GM12878 (cell line): Measurements from ENCODE around the gene HEPACAM. TPM values are rescaled to one million over a fixed set of nuclear protein-coding genes. Genes with fewer than 3 reads are reported as not detected.

Experiments
- ATAC-seq: fragments of 200-7000 bp; cut with Tn5 transposase; 3 replicates; pipeline ENCODE4 v1.9.1; 2020; ENCODE audit warnings: mild to moderate bottlenecking, moderate library complexity
- BruUV-seq: library from RNA; stranded (reverse); fragments of 400-500 nt; replicated peaks from 2 replicates; lab custom pipeline; 2021; lab: Mats Ljungman, UMichigan
- CTCF ChIA-PET: fragments of 300-600 bp; sonication (Branson Sonifier 250); formaldehyde crosslinking; extraction: SDS; loops from one replicate; lab custom pipeline; 2021; ENCODE audit warnings: inconsistent platforms; lab: Yijun Ruan, JAX
- POLR2A ChIA-PET: fragments of 350-600 bp; formaldehyde crosslinking; extraction: SDS; loops from one replicate; lab custom pipeline; 2021; ENCODE audit warnings: inconsistent platforms; lab: Charles Lee
- RAD21 ChIA-PET: fragments of 300-600 bp; sonication (Branson Sonifier 250); formaldehyde crosslinking; loops from one replicate; lab custom pipeline; 2023; ENCODE audit warnings: antibody characterized with exemption; ENCODE audit not compliant: unreplicated experiment; lab: Charles Lee
- SMC1A ChIA-PET: fragments of 300-600 bp; sonication (Branson Sonifier 250); formaldehyde crosslinking; loops from one replicate; lab custom pipeline; 2023; ENCODE audit not compliant: unreplicated experiment, uncharacterized antibody; lab: Charles Lee
- DNase-seq: peaks from one replicate; pipeline ENCODE4 v3.0.0-alpha.2; 2011; ENCODE audit warnings: low read depth, low spot score
- FAIRE-seq: peaks from 3 replicates; lab custom pipeline; 2011; peaks lifted over from hg19 to GRCh38; lab: Jason Lieb, UNC
- H2AFZ ChIP-seq: 2 replicates; pipeline ENCODE4 v1.6.0; 2011; ENCODE audit warnings: low read depth, low read length, control low read depth; ENCODE audit not compliant: control insufficient read depth
- H3K27ac ChIP-seq: 2 replicates; pipeline ENCODE4 v1.5.1; 2011; ENCODE audit warnings: control low read depth; ENCODE audit not compliant: control insufficient read depth, insufficient read depth
- H3K27me3 ChIP-seq, 2 experiments: replicated peaks in 1 of 2; 2 replicates each; pipeline versions ENCODE4 v1.6.0 to v1.6.1; 2011; ENCODE audit warnings: low read length in 1 of 2; ENCODE audit not compliant: control insufficient read depth in 2 of 2, insufficient read depth in 2 of 2
- H3K36me3 ChIP-seq, 2 experiments: 2 replicates each; pipeline ENCODE4 v1.5.1; 2011; ENCODE audit warnings: low read length in 1 of 2; ENCODE audit not compliant: control insufficient read depth in 2 of 2, insufficient read depth in 2 of 2
- H3K4me1 ChIP-seq: 2 replicates; pipeline ENCODE4 v1.6.1; 2011; ENCODE audit warnings: mild to moderate bottlenecking, low read length, moderate library complexity, mixed read lengths; ENCODE audit not compliant: control insufficient read depth, insufficient read depth
- H3K4me2 ChIP-seq: 2 replicates; pipeline ENCODE4 v1.6.0; 2011; ENCODE audit warnings: control low read depth; ENCODE audit not compliant: control insufficient read depth, insufficient read depth
- H3K4me3 ChIP-seq: fragments of 200-600 bp; sonication (generic); 2 replicates; pipeline ENCODE4 v1.5.1; 2016
- H3K79me2 ChIP-seq: 2 replicates; pipeline ENCODE4 v1.6.0; 2011; ENCODE audit warnings: low read length; ENCODE audit not compliant: control insufficient read depth, insufficient read depth
- H3K9ac ChIP-seq: 2 replicates; pipeline ENCODE4 v1.8.0; 2011; ENCODE audit warnings: low read length, control low read depth, mixed read lengths; ENCODE audit not compliant: control insufficient read depth, insufficient read depth
- H3K9me3 ChIP-seq: replicated peaks from 3 replicates; pipeline ENCODE4 v1.5.1; 2011; ENCODE audit warnings: mild to moderate bottlenecking, low read length; ENCODE audit not compliant: control insufficient read depth, insufficient read depth
- H4K20me1 ChIP-seq: 2 replicates; pipeline ENCODE4 v1.6.0; 2011; ENCODE audit not compliant: control insufficient read depth, insufficient read depth
- CBFB ChIP-seq: IDR thresholded peaks from 2 replicates; pipeline ENCODE4 v1.6.1; 2016; ENCODE audit warnings: antibody characterized with exemption, low read depth
- MYB ChIP-seq: fragments of 150-350 bp; IDR thresholded peaks from 2 replicates; pipeline ENCODE4 v1.6.1; 2014; ENCODE audit warnings: mild to moderate bottlenecking, low read depth, low read length, borderline replicate concordance
- POLR2A ChIP-seq: IDR thresholded peaks from 2 replicates; pipeline ENCODE4 v1.6.1; 2011; ENCODE audit warnings: low read depth, mild to moderate bottlenecking, low read length
- RBBP5 ChIP-seq: fragments of 200-600 bp; sonication (generic); conservative IDR thresholded peaks from 2 replicates; pipeline ENCODE4 v1.6.1; 2016
- SUPT20H ChIP-seq: IDR thresholded peaks from 2 replicates; pipeline ENCODE4 v1.6.1; 2011; ENCODE audit warnings: low read depth, mild to moderate bottlenecking, low read length, moderate library complexity, borderline replicate concordance; ENCODE audit not compliant: control insufficient read depth
- TCF12 ChIP-seq: IDR thresholded peaks from 2 replicates; pipeline ENCODE4 v1.6.1; 2011; ENCODE audit warnings: low read depth, mild to moderate bottlenecking, low read length
- YY1 ChIP-seq: IDR thresholded peaks from 2 replicates; pipeline ENCODE4 v1.6.1; 2011; ENCODE audit warnings: low read depth, mild to moderate bottlenecking, low read length
- WGBS: methylation state at CpG from one replicate; pipeline ENCODE4 v1.1.6; 2016; ENCODE audit warnings: low lambda C conversion rate; ENCODE audit not compliant: insufficient replicate concordance, insufficient coverage; ENCODE audit errors: missing lambda C conversion rate; 5-methylcytosine and 5-hydroxymethylcytosine counted together
- in situ Hi-C: fragments of 300-500 bp; cut with MboI; formaldehyde crosslinking; loops from 9 replicates; pipeline ENCODE4 v1.14.3; 2018; ENCODE audit warnings: mixed read lengths
- intact Hi-C: fragments of 100-400 bp; cut with micrococcal nuclease; formaldehyde crosslinking; loops from one replicate; pipeline ENCODE4 v1.14.2; 2022; ENCODE audit not compliant: unreplicated experiment
- polyA plus RNA-seq, 11 experiments: library from polyadenylated mRNA; depleted of rRNA in 4 of 11; unstranded in 6 of 11; stranded (reverse) in 5 of 11; fragments of >200 nt; fragmentation: Nextera tagmentation in 4 of 11; fragmentation: Illumina TruSeq in 1 of 11; extraction: Ambion mirVana in 4 of 11; extraction: Trizol in 1 of 11; gene quantifications; 1 replicate in 1 of 11; 2 replicates in 10 of 11; pipeline versions ENCODE4 v1.2.1 to v1.2.3, GENCODE V29; 2011 to 2016; ENCODE audit warnings: inconsistent platforms in 2 of 11, missing spikeins in 2 of 11, low read depth in 1 of 11
- total RNA-seq, 4 experiments: library from RNA; depleted of rRNA in 3 of 4; stranded (reverse); fragments of >200 nt in 3 of 4; fragmentation: Illumina TruSeq in 1 of 4; extraction: Trizol in 1 of 4; gene quantifications; 2 replicates each; pipeline versions ENCODE4 v1.2.1 to v1.2.3, GENCODE V29; 2013 to 2021
- TF ChIP-seq, protein P1 (sequence below): IDR thresholded peaks from 2 replicates; pipeline ENCODE4 v1.6.1; 2012; ENCODE audit warnings: low read depth, low read length, improper control_type of control experiment
- TF ChIP-seq, protein P2 (sequence below): fragments of 450-650 bp; IDR thresholded peaks from 2 replicates; pipeline ENCODE4 v1.6.1; 2017; ENCODE audit warnings: low read depth, mild to moderate bottlenecking, moderate library complexity
- TF ChIP-seq, protein P3 (sequence below): fragments of 450-650 bp; IDR thresholded peaks from 2 replicates; pipeline ENCODE4 v1.6.1; 2017; ENCODE audit warnings: antibody characterized with exemption, mild to moderate bottlenecking, moderate library complexity
- TF ChIP-seq, protein P4 (sequence below): IDR thresholded peaks from 2 replicates; pipeline ENCODE4 v1.6.1; 2012; ENCODE audit warnings: low read length, inconsistent platforms
- TF ChIP-seq, protein P5 (sequence below): IDR thresholded peaks from 2 replicates; pipeline ENCODE4 v1.6.1; 2012; ENCODE audit warnings: mild to moderate bottlenecking, low read depth, low read length

HEPACAM gene
- total and polyA plus RNA-seq, 10 of the 15 experiments (the other 5 are each of a cell fraction or from before 2014, with no cell fraction given) = 0.03 TPM; not detected in 9

DNA sequence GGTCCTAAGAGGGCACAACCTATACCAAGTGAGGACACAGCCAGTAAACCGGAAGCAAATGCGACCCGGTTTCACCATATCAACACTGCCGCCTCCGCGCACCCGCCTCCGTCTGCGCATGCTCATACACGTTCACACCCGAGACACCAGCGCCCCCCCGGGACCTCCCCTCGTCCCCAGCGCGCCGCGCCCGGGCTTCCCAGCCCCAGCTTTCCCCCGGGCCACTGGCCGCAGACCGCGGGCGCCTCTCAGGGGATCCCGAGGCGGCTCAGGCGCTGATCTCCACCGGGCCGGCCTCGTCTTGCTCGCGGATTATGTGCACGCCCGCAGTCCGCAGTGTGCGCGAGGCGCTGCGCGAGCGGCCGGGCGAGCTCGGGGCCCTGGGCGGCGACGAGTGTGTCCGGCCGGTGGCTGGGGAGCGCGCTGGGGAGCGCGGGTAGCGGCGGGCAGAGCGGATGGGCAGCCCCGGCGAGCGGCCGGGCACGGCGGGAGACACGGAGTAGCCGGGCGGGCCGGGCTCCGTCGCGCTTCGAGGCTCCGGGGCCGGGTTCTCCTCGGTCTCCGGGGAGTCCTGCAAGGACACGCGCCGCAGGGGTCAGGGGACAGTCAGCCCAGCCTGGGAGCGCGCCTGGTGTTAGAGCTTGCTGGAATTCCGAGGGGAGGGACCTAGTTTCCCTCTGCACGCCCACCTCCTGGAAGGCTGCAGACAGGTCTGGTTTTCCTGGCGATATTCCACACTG lies 14.8 kb downstream of the HEPACAM start:
- 32% methylated on average over 59 of the region's 82 CpGs for WGBS
- POLR2A ChIA-PET = no interaction called here
- no peaks in the 10 kb centered on the region for H4K20me1 ChIP-seq
- SMC1A ChIA-PET = interaction anchor here (0.6 kb wide), 1 partner anchor 153 kb away, joined by 3 read pairs; no protein-coding TSS in a partner anchor
- BruUV-seq = no TSS peak
- no peak overlapping the region for H3K9ac ChIP-seq
- H3K4me2 ChIP-seq = no peak overlapping the region
- no peak for FAIRE-seq
- H3K27me3 ChIP-seq = peaks cover 0 to 2% of the 10 kb centered on the region in 2 experiments; a peak in 1 of 4 replicates
- H3K36me3 ChIP-seq = no peaks in the 10 kb centered on the region
- no peaks in the 10 kb centered on the region for H3K79me2 ChIP-seq
- H3K4me1 ChIP-seq = no peaks in the 10 kb centered on the region
- no peak for DNase-seq
- H3K27ac ChIP-seq = no peak overlapping the region
- in situ Hi-C loops (no loop called here), intact Hi-C loops (no loop called here)
- ATAC-seq = no peak
- no peak overlapping the region for H2AFZ ChIP-seq
- no peaks in the 10 kb centered on the region for H3K9me3 ChIP-seq
- no peak overlapping the region for H3K4me3 ChIP-seq
- RAD21 ChIA-PET = no interaction called here
- CTCF ChIA-PET = no interaction called here
- TF ChIP-seq, protein P1, sequence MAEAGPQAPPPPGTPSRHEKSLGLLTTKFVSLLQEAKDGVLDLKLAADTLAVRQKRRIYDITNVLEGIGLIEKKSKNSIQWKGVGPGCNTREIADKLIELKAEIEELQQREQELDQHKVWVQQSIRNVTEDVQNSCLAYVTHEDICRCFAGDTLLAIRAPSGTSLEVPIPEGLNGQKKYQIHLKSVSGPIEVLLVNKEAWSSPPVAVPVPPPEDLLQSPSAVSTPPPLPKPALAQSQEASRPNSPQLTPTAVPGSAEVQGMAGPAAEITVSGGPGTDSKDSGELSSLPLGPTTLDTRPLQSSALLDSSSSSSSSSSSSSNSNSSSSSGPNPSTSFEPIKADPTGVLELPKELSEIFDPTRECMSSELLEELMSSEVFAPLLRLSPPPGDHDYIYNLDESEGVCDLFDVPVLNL = no peak
- no peak for TF ChIP-seq YY1
- TF ChIP-seq, protein P2, sequence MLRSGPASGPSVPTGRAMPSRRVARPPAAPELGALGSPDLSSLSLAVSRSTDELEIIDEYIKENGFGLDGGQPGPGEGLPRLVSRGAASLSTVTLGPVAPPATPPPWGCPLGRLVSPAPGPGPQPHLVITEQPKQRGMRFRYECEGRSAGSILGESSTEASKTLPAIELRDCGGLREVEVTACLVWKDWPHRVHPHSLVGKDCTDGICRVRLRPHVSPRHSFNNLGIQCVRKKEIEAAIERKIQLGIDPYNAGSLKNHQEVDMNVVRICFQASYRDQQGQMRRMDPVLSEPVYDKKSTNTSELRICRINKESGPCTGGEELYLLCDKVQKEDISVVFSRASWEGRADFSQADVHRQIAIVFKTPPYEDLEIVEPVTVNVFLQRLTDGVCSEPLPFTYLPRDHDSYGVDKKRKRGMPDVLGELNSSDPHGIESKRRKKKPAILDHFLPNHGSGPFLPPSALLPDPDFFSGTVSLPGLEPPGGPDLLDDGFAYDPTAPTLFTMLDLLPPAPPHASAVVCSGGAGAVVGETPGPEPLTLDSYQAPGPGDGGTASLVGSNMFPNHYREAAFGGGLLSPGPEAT = no peak
- no peak for TF ChIP-seq POLR2A
- TF ChIP-seq, protein P3, sequence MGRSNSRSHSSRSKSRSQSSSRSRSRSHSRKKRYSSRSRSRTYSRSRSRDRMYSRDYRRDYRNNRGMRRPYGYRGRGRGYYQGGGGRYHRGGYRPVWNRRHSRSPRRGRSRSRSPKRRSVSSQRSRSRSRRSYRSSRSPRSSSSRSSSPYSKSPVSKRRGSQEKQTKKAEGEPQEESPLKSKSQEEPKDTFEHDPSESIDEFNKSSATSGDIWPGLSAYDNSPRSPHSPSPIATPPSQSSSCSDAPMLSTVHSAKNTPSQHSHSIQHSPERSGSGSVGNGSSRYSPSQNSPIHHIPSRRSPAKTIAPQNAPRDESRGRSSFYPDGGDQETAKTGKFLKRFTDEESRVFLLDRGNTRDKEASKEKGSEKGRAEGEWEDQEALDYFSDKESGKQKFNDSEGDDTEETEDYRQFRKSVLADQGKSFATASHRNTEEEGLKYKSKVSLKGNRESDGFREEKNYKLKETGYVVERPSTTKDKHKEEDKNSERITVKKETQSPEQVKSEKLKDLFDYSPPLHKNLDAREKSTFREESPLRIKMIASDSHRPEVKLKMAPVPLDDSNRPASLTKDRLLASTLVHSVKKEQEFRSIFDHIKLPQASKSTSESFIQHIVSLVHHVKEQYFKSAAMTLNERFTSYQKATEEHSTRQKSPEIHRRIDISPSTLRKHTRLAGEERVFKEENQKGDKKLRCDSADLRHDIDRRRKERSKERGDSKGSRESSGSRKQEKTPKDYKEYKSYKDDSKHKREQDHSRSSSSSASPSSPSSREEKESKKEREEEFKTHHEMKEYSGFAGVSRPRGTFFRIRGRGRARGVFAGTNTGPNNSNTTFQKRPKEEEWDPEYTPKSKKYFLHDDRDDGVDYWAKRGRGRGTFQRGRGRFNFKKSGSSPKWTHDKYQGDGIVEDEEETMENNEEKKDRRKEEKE = no peak
- TF ChIP-seq, protein P4, sequence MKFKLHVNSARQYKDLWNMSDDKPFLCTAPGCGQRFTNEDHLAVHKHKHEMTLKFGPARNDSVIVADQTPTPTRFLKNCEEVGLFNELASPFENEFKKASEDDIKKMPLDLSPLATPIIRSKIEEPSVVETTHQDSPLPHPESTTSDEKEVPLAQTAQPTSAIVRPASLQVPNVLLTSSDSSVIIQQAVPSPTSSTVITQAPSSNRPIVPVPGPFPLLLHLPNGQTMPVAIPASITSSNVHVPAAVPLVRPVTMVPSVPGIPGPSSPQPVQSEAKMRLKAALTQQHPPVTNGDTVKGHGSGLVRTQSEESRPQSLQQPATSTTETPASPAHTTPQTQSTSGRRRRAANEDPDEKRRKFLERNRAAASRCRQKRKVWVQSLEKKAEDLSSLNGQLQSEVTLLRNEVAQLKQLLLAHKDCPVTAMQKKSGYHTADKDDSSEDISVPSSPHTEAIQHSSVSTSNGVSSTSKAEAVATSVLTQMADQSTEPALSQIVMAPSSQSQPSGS = no peak
- no peak for TF ChIP-seq MYB
- TF ChIP-seq TCF12 = no peak
- TF ChIP-seq, protein P5, sequence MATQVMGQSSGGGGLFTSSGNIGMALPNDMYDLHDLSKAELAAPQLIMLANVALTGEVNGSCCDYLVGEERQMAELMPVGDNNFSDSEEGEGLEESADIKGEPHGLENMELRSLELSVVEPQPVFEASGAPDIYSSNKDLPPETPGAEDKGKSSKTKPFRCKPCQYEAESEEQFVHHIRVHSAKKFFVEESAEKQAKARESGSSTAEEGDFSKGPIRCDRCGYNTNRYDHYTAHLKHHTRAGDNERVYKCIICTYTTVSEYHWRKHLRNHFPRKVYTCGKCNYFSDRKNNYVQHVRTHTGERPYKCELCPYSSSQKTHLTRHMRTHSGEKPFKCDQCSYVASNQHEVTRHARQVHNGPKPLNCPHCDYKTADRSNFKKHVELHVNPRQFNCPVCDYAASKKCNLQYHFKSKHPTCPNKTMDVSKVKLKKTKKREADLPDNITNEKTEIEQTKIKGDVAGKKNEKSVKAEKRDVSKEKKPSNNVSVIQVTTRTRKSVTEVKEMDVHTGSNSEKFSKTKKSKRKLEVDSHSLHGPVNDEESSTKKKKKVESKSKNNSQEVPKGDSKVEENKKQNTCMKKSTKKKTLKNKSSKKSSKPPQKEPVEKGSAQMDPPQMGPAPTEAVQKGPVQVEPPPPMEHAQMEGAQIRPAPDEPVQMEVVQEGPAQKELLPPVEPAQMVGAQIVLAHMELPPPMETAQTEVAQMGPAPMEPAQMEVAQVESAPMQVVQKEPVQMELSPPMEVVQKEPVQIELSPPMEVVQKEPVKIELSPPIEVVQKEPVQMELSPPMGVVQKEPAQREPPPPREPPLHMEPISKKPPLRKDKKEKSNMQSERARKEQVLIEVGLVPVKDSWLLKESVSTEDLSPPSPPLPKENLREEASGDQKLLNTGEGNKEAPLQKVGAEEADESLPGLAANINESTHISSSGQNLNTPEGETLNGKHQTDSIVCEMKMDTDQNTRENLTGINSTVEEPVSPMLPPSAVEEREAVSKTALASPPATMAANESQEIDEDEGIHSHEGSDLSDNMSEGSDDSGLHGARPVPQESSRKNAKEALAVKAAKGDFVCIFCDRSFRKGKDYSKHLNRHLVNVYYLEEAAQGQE = no peak
- no peak for TF ChIP-seq CBFB
- TF ChIP-seq SUPT20H = no peak
- no peak for TF ChIP-seq RBBP5
